Mesendoderm (in vitro differentiated cells): ENCODE results near the gene RUNX2.
A peak's percentile ranks its signal among the peaks of the same experiment; 100 is the strongest.

Source experiments
- DNase-seq: peaks from one replicate; pipeline ENCODE4 v3.0.0; 2013
- H2AK5ac ChIP-seq: 2 replicates; pipeline ENCODE4 v1.6.1; 2013; ENCODE audit warnings: low read length, inconsistent platforms
- H2BK120ac ChIP-seq: 2 replicates; pipeline ENCODE4 v1.6.1; 2013; ENCODE audit warnings: low read depth, mild to moderate bottlenecking, low read length, moderate library complexity, mixed read lengths
- H2BK15ac ChIP-seq: replicated peaks from 2 replicates; pipeline ENCODE4 v1.6.1; 2013; ENCODE audit warnings: low read depth, mild to moderate bottlenecking, moderate library complexity
- H2BK5ac ChIP-seq: 2 replicates; pipeline ENCODE4 v1.6.1; 2013; ENCODE audit warnings: low read length, inconsistent platforms
- H3K18ac ChIP-seq: 2 replicates; pipeline ENCODE4 v1.6.1; 2013; ENCODE audit warnings: mild to moderate bottlenecking, low read length, mixed read lengths
- H3K23ac ChIP-seq: one replicate; pipeline ENCODE4 v1.6.1; 2013; ENCODE audit warnings: low read length
- H3K27ac ChIP-seq: 2 replicates; pipeline ENCODE4 v1.5.1; 2013; ENCODE audit warnings: low read depth, mild to moderate bottlenecking, inconsistent platforms, low read length, moderate library complexity
- H3K27me3 ChIP-seq: 2 replicates; pipeline ENCODE4 v1.6.1; 2013; ENCODE audit warnings: low read length, control low read depth, mild to moderate bottlenecking, inconsistent platforms; ENCODE audit not compliant: insufficient read depth, poor library complexity
- H3K36me3 ChIP-seq: 2 replicates; pipeline ENCODE4 v1.6.1; 2013; ENCODE audit warnings: low read length, inconsistent platforms; ENCODE audit not compliant: control insufficient read depth, insufficient read depth
- H3K4ac ChIP-seq: one replicate; pipeline ENCODE4 v1.6.1; 2013; ENCODE audit warnings: low read depth, mild to moderate bottlenecking, low read length, moderate library complexity
- H3K4me1 ChIP-seq: 2 replicates; pipeline ENCODE4 v1.6.1; 2013; ENCODE audit warnings: low read depth, low read length, inconsistent platforms; ENCODE audit not compliant: control insufficient read depth
- H3K4me2 ChIP-seq: 2 replicates; pipeline ENCODE4 v1.6.1; 2013; ENCODE audit warnings: low read length
- H3K4me3 ChIP-seq: 2 replicates; pipeline ENCODE4 v1.5.1; 2013; ENCODE audit warnings: mild to moderate bottlenecking, low read length
- H3K56ac ChIP-seq: one replicate; pipeline ENCODE4 v1.6.1; 2013; ENCODE audit warnings: low read length
- H3K79me1 ChIP-seq: 2 replicates; pipeline ENCODE4 v1.6.1; 2013; ENCODE audit warnings: low read length, inconsistent platforms
- H3K79me2 ChIP-seq: 2 replicates; pipeline ENCODE4 v1.6.1; 2013; ENCODE audit warnings: mild to moderate bottlenecking, low read length; ENCODE audit not compliant: control insufficient read depth, insufficient read depth
- H3K9ac ChIP-seq: 2 replicates; pipeline ENCODE4 v1.6.1; 2013; ENCODE audit warnings: low read length, inconsistent platforms
- H4K5ac ChIP-seq: one replicate; pipeline ENCODE4 v1.6.1; 2013; ENCODE audit warnings: low read length
- H4K8ac ChIP-seq: one replicate; pipeline ENCODE4 v1.6.1; 2013; ENCODE audit warnings: low read depth, mild to moderate bottlenecking, control low read depth, low read length, moderate library complexity
- WGBS: extraction: QIAGEN DNeasy Blood & Tissue Kit; methylation state at CpG from one replicate; pipeline ENCODE4 v1.1.7; 2013; ENCODE audit warnings: low lambda C conversion rate, missing lambda C conversion rate; ENCODE audit not compliant: insufficient coverage; ENCODE audit errors: extremely low coverage; 5-methylcytosine and 5-hydroxymethylcytosine counted together

The RUNX2 gene

GRCh38 chr6:45421709-45422502, 93.8 kb downstream of the RUNX2 start:
- Histone ChIP-seq H2BK120ac (no peak overlapping the region), H3K27ac (peak overlapping the region; percentile 11), H3K36me3 (no peaks in the 10 kb centered on the region), H3K4me2 (peak overlapping the region; percentile 96), H3K56ac (peak overlapping the region; percentile 80), H3K27me3 (peaks cover 20% of the 10 kb centered on the region), H2AK5ac (no peak overlapping the region), H3K18ac (peak overlapping the region; percentile 62), H4K5ac (no peak overlapping the region), H3K23ac (no peak overlapping the region), H3K9ac (peak overlapping the region; percentile 59), H3K79me1 (no peaks in the 10 kb centered on the region), H4K8ac (no peak overlapping the region), H2BK5ac (no peak overlapping the region), H3K4me1 (peaks cover 3% of the 10 kb centered on the region), H3K79me2 (no peaks in the 10 kb centered on the region), H3K4me3 (peak overlapping the region; percentile 50), H2BK15ac (no peak overlapping the region), H3K4ac (no peak overlapping the region)
- WGBS: no CpG with 5 or more reads among the region's 83 CpGs
- peak; percentile 55 for DNase-seq

- Histone ChIP-seq H3K79me1 (no peaks in the 10 kb centered on the region), H3K4me3 (peak overlapping the region; percentile 68), H3K23ac (no peak overlapping the region), H3K9ac (peak overlapping the region; percentile 64), H3K4ac (no peak overlapping the region), H3K4me2 (peak overlapping the region; percentile 97), H3K18ac (no peak overlapping the region), H3K4me1 (peaks cover 3% of the 10 kb centered on the region), H3K27me3 (peaks cover 20% of the 10 kb centered on the region), H2BK120ac (no peak overlapping the region), H4K8ac (no peak overlapping the region), H2BK15ac (no peak overlapping the region), H2BK5ac (no peak overlapping the region), H3K79me2 (no peaks in the 10 kb centered on the region), H3K27ac (peak overlapping the region; percentile 5), H2AK5ac (no peak overlapping the region), H3K56ac (peak overlapping the region; percentile 86), H3K36me3 (no peaks in the 10 kb centered on the region), H4K5ac (no peak overlapping the region)
- WGBS: no CpG with 5 or more reads among the region's 55 CpGs
- DNase-seq: peak; percentile 78
Measured at GRCh38 chr6:45422503-45423110, 94.5 kb downstream of the RUNX2 start.

GRCh38 chr6:45423111-45423823, 95.1 kb downstream of the RUNX2 start:
- Histone ChIP-seq H2AK5ac (no peak overlapping the region), H3K27me3 (peaks cover 20% of the 10 kb centered on the region)
- peak; percentile 59 for DNase-seq

GRCh38 chr6:45423824-45424450, 95.8 kb downstream of the RUNX2 start:
- Histone ChIP-seq H3K79me2 (no peaks in the 10 kb centered on the region), H2BK5ac (no peak overlapping the region), H2BK15ac (no peak overlapping the region), H2BK120ac (no peak overlapping the region), H3K4me2 (peak overlapping the region; percentile 97), H3K79me1 (no peaks in the 10 kb centered on the region), H3K36me3 (no peaks in the 10 kb centered on the region), H3K27ac (no peak overlapping the region), H3K27me3 (peaks cover 20% of the 10 kb centered on the region), H3K4me3 (no peak overlapping the region), H3K9ac (no peak overlapping the region), H3K23ac (no peak overlapping the region), H4K8ac (no peak overlapping the region), H3K56ac (peak overlapping the region; percentile 86), H4K5ac (no peak overlapping the region), H3K4ac (no peak overlapping the region), H3K18ac (peak overlapping the region; percentile 11), H2AK5ac (no peak overlapping the region), H3K4me1 (peaks cover 3% of the 10 kb centered on the region)
- peak; percentile 49 for DNase-seq
- no CpG with 5 or more reads among the region's 38 CpGs for WGBS

More at GRCh38 chr6:45423111-45423823, 95.1 kb downstream of the RUNX2 start:
- H2BK15ac ChIP-seq: no peak overlapping the region
- H3K4me3 ChIP-seq: peak overlapping the region; percentile 68
- peak overlapping the region; percentile 86 for H3K56ac ChIP-seq
- H4K5ac ChIP-seq: no peak overlapping the region
- peak overlapping the region; percentile 97 for H3K4me2 ChIP-seq
- H3K27ac ChIP-seq: no peak overlapping the region
- peak overlapping the region; percentile 11 for H3K18ac ChIP-seq
- no peak overlapping the region for H4K8ac ChIP-seq
- no CpG with 5 or more reads among the region's 62 CpGs for WGBS
- H2BK120ac ChIP-seq: no peak overlapping the region
- no peaks in the 10 kb centered on the region for H3K36me3 ChIP-seq
- H3K79me1 ChIP-seq: no peaks in the 10 kb centered on the region
- no peak overlapping the region for H2BK5ac ChIP-seq
- no peak overlapping the region for H3K4ac ChIP-seq
- H3K9ac ChIP-seq: peak overlapping the region; percentile 64
- H3K23ac ChIP-seq: peak overlapping the region; percentile 24
- H3K79me2 ChIP-seq: no peaks in the 10 kb centered on the region
- peaks cover 3% of the 10 kb centered on the region for H3K4me1 ChIP-seq

- Histone ChIP-seq H3K56ac (no peak overlapping the region), H2BK15ac (no peak overlapping the region), H3K4ac (no peak overlapping the region), H3K4me3 (no peak overlapping the region), H3K79me2 (no peaks in the 10 kb centered on the region), H3K36me3 (no peaks in the 10 kb centered on the region), H2BK120ac (no peak overlapping the region), H3K79me1 (no peaks in the 10 kb centered on the region), H3K18ac (no peak overlapping the region), H4K8ac (no peak overlapping the region), H2AK5ac (no peak overlapping the region), H4K5ac (no peak overlapping the region), H3K9ac (no peak overlapping the region), H3K27ac (no peak overlapping the region), H3K4me1 (peaks cover 3% of the 10 kb centered on the region), H3K23ac (peak overlapping the region; percentile 45), H3K27me3 (peaks cover 17% of the 10 kb centered on the region), H3K4me2 (peak overlapping the region; percentile 29), H2BK5ac (no peak overlapping the region)
- no CpG with 5 or more reads among the region's 6 CpGs for WGBS
- DNase-seq: no peak
Measured at GRCh38 chr6:45424451-45424861, 96.3 kb downstream of the RUNX2 start.
